Peyer's patch (tissue), 4 donors: ENCODE measurements around the gene BTBD8.

ENCODE experiments used
- POLR2A ChIP-seq, 2 donors: fragments of 450-650 bp; IDR thresholded peaks; one replicate each; pipeline ENCODE4 v1.5.1; 2017; ENCODE audit warnings: antibody characterized with exemption in 2 of 2, mild to moderate bottlenecking in 2 of 2, moderate library complexity in 2 of 2
- TF ChIP-seq, protein P1 (sequence below), 6 experiments: fragments of 450-650 bp in 4 of 6; fragments of 200-600 bp in 2 of 6; sonication (generic) in 1 of 6; IDR thresholded peaks; one replicate each; pipeline ENCODE4 v1.5.1; 2017 to 2019; ENCODE audit warnings: antibody characterized with exemption in 6 of 6, mild to moderate bottlenecking in 3 of 6, moderate library complexity in 1 of 6

DNA sequence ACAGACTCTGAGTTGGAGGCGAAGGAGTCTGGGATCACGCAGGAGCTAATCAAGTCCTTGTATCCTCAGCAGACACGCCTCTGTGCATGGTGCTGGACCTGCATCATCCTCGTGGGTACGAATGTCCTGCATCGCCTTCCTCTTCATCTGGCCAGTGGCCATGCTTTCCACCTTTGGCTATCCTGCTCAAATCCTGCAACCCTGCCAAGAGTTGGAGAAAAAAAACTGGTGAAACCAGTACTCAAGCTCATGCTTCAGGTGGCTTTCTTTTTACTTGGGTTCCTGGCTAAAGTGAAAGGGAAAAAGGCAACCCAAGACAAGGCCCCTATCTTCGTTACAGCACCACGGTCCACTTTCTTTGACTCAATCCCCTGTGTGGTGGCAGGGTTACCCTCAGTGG is 13.8 kb upstream of the BTBD8 start:
- TF ChIP-seq, protein P1, sequence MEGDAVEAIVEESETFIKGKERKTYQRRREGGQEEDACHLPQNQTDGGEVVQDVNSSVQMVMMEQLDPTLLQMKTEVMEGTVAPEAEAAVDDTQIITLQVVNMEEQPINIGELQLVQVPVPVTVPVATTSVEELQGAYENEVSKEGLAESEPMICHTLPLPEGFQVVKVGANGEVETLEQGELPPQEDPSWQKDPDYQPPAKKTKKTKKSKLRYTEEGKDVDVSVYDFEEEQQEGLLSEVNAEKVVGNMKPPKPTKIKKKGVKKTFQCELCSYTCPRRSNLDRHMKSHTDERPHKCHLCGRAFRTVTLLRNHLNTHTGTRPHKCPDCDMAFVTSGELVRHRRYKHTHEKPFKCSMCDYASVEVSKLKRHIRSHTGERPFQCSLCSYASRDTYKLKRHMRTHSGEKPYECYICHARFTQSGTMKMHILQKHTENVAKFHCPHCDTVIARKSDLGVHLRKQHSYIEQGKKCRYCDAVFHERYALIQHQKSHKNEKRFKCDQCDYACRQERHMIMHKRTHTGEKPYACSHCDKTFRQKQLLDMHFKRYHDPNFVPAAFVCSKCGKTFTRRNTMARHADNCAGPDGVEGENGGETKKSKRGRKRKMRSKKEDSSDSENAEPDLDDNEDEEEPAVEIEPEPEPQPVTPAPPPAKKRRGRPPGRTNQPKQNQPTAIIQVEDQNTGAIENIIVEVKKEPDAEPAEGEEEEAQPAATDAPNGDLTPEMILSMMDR (IDR thresholded peaks at IDR 0.05), result no peak
- no peak for TF ChIP-seq POLR2A (IDR thresholded peaks at IDR 0.05)
